Panc1 (cell line): ENCODE results near the gene PTGR3. TPM values are rescaled to one million over a fixed set of nuclear protein-coding genes. Genes with fewer than 3 reads are reported as not detected.

Source experiments
- total RNA-seq: library from RNA; stranded (reverse); gene quantifications from one replicate; pipeline ENCODE4 v1.2.1, GENCODE V29; 2021; ENCODE audit not compliant: unreplicated experiment

PTGR3 gene
- total RNA-seq, 1 experiment from 2014 or later = 45.0 TPM

Other genes with a start within 250 kb of the PTGR3 start
- 10.0 TPM for gene TSHZ1, start 1.7 kb upstream of the PTGR3 start, total RNA-seq
- gene SMIM21, start 218.6 kb upstream of the PTGR3 start, total RNA-seq = not detected